OCI-LY1 (cell line): ENCODE measurements around the gene DIPK1B.

Experiments used
- H2AFZ ChIP-seq: fragments of 200-600 bp; sonication (generic), shearing (Covaris generic); 2 replicates; pipeline ENCODE4 v1.6.0; 2014; ENCODE audit warnings: antibody characterized with exemption, mild to moderate bottlenecking, low read length
- H3F3A ChIP-seq: fragments of 200-600 bp; sonication (generic), shearing (Covaris generic); 2 replicates; pipeline ENCODE4 v1.6.0; 2014; ENCODE audit warnings: mild to moderate bottlenecking, antibody characterized with exemption, low read length, moderate library complexity; ENCODE audit not compliant: insufficient read depth
- H3K27ac ChIP-seq: fragments of 200-600 bp; sonication (generic); 2 replicates; pipeline ENCODE4 v1.5.1; 2014; ENCODE audit warnings: low read length, mixed run types, mild to moderate bottlenecking, low read depth; ENCODE audit not compliant: poor library complexity, severe bottlenecking
- H3K27me3 ChIP-seq: fragments of 200-600 bp; sonication (generic); 2 replicates; pipeline ENCODE4 v1.6.0; 2014; ENCODE audit warnings: antibody characterized with exemption, mild to moderate bottlenecking, low read length, moderate library complexity; ENCODE audit not compliant: insufficient read depth
- H3K36me3 ChIP-seq: fragments of 200-600 bp; sonication (generic); 2 replicates; pipeline ENCODE4 v1.6.1; 2014; ENCODE audit warnings: mild to moderate bottlenecking, antibody characterized with exemption, low read length, moderate library complexity, mixed read lengths; ENCODE audit not compliant: insufficient read depth
- H3K4me1 ChIP-seq: fragments of 200-600 bp; sonication (generic); 2 replicates; pipeline ENCODE4 v1.5.1; 2014; ENCODE audit warnings: mild to moderate bottlenecking, low read length, moderate library complexity; ENCODE audit not compliant: insufficient read depth, severe bottlenecking
- H3K4me2 ChIP-seq: fragments of 200-600 bp; sonication (generic), shearing (Covaris generic); 2 replicates; pipeline ENCODE4 v1.6.1; 2014; ENCODE audit warnings: low read length
- H3K4me3 ChIP-seq: fragments of 200-600 bp; sonication (generic); 2 replicates; pipeline ENCODE4 v1.5.1; 2014; ENCODE audit warnings: low read length, low read depth, mild to moderate bottlenecking, mixed read lengths; ENCODE audit not compliant: poor library complexity, severe bottlenecking
- H3K79me2 ChIP-seq: fragments of 200-600 bp; shearing (Covaris generic); 2 replicates; pipeline ENCODE4 v1.6.1; 2016; ENCODE audit warnings: mixed run types, low read length, mixed read lengths; ENCODE audit not compliant: insufficient read depth
- H3K9ac ChIP-seq: fragments of 200-600 bp; sonication (generic), shearing (Covaris generic); 2 replicates; pipeline ENCODE4 v1.6.1; 2014; ENCODE audit warnings: mild to moderate bottlenecking, low read length, mixed read lengths
- H3K9me2 ChIP-seq: fragments of 200-600 bp; sonication (generic), shearing (Covaris generic); 2 replicates; pipeline ENCODE4 v1.6.1; 2014; ENCODE audit warnings: low read depth, mild to moderate bottlenecking, low read length, mixed read lengths
- H3K9me3 ChIP-seq: fragments of 200-600 bp; shearing (Covaris generic); 2 replicates; pipeline ENCODE4 v1.6.1; 2014; ENCODE audit warnings: low read length, mixed read lengths
- H4K20me1 ChIP-seq: fragments of 200-600 bp; sonication (generic), shearing (Covaris generic); 2 replicates; pipeline ENCODE4 v1.6.0; 2016; ENCODE audit warnings: mild to moderate bottlenecking, low read length; ENCODE audit not compliant: insufficient read depth
- CTCF ChIP-seq: fragments of 200-600 bp; sonication (generic), shearing (Covaris generic); IDR thresholded peaks from 2 replicates; pipeline ENCODE4 v1.5.1; 2017; ENCODE audit warnings: mild to moderate bottlenecking, antibody characterized with exemption, low read length, moderate library complexity, mixed read lengths
- EZH2 ChIP-seq: fragments of 200-600 bp; sonication (generic), shearing (Covaris generic); IDR thresholded peaks from 2 replicates; pipeline ENCODE4 v1.8.0; 2017; ENCODE audit warnings: borderline replicate concordance, mixed run types, mild to moderate bottlenecking, antibody characterized with exemption, low read length, moderate library complexity, mixed read lengths

Gene DIPK1B

GRCh38 chr9:136683173-136683745 lies 29.1 kb upstream of the DIPK1B start:
- Histone ChIP-seq H3K4me2 (no peak overlapping the region), H3K27me3 (peaks cover 21% of the 10 kb centered on the region; the same call in 1 of the 2 replicates), H3F3A (no peaks in the 10 kb centered on the region), H3K79me2 (no peaks in the 10 kb centered on the region), H2AFZ (no peak overlapping the region), H4K20me1 (no peaks in the 10 kb centered on the region), H3K36me3 (no peaks in the 10 kb centered on the region), H3K4me3 (no peak overlapping the region), H3K27ac (no peak overlapping the region), H3K4me1 (peaks cover 7% of the 10 kb centered on the region), H3K9me2 (no peaks in the 10 kb centered on the region), H3K9me3 (no peaks in the 10 kb centered on the region), H3K9ac (no peak overlapping the region)
- TF ChIP-seq CTCF (no peak), EZH2 (no peak)

GRCh38 chr9:136683755-136684154 lies 28.6 kb upstream of the DIPK1B start:
- H3K36me3 ChIP-seq: no peaks in the 10 kb centered on the region
- peaks cover 7% of the 10 kb centered on the region for H3K4me1 ChIP-seq
- TF ChIP-seq EZH2 (no peak), CTCF (no peak)
- H3K4me3 ChIP-seq: no peak overlapping the region
- H3K9me3 ChIP-seq: no peaks in the 10 kb centered on the region
- H2AFZ ChIP-seq: no peak overlapping the region
- no peaks in the 10 kb centered on the region for H3K9me2 ChIP-seq
- H3K79me2 ChIP-seq: no peaks in the 10 kb centered on the region
- H3K27ac ChIP-seq: no peak overlapping the region
- no peaks in the 10 kb centered on the region for H4K20me1 ChIP-seq
- peaks cover 24% of the 10 kb centered on the region; the same call in 1 of the 2 replicates for H3K27me3 ChIP-seq
- H3K4me2 ChIP-seq: no peak overlapping the region
- no peaks in the 10 kb centered on the region for H3F3A ChIP-seq
- H3K9ac ChIP-seq: no peak overlapping the region

GRCh38 chr9:136684339-136684738 lies 28.0 kb upstream of the DIPK1B start:
- Histone ChIP-seq H3K36me3 (no peaks in the 10 kb centered on the region), H3K27me3 (peaks cover 24% of the 10 kb centered on the region; the same call in 1 of the 2 replicates), H3K4me2 (no peak overlapping the region), H3K4me1 (peaks cover 7% of the 10 kb centered on the region), H3F3A (no peaks in the 10 kb centered on the region), H2AFZ (no peak overlapping the region), H3K4me3 (no peak overlapping the region), H3K9ac (no peak overlapping the region), H3K27ac (no peak overlapping the region), H3K79me2 (no peaks in the 10 kb centered on the region), H3K9me2 (no peaks in the 10 kb centered on the region), H4K20me1 (no peaks in the 10 kb centered on the region), H3K9me3 (no peaks in the 10 kb centered on the region)
- TF ChIP-seq CTCF (no peak), EZH2 (no peak)
